A673 (cell line): ENCODE measurements around the gene VOPP1.

Source experiments
- EZH2 ChIP-seq: fragments of 200-600 bp; sonication (generic); IDR thresholded peaks from 2 replicates; pipeline ENCODE4 v1.6.1; 2017; ENCODE audit warnings: borderline replicate concordance, low read depth, mild to moderate bottlenecking, mixed read lengths, antibody characterized with exemption, low read length; ENCODE audit not compliant: poor library complexity, severe bottlenecking
- TF ChIP-seq, protein P1 (sequence below): fragments of 300-800, 200-600 bp; sonication (generic); conservative IDR thresholded peaks from 2 replicates; pipeline ENCODE4 v1.5.1; 2017; ENCODE audit warnings: low read depth, mild to moderate bottlenecking, antibody characterized with exemption, low read length, moderate library complexity, mixed read lengths

DNA sequence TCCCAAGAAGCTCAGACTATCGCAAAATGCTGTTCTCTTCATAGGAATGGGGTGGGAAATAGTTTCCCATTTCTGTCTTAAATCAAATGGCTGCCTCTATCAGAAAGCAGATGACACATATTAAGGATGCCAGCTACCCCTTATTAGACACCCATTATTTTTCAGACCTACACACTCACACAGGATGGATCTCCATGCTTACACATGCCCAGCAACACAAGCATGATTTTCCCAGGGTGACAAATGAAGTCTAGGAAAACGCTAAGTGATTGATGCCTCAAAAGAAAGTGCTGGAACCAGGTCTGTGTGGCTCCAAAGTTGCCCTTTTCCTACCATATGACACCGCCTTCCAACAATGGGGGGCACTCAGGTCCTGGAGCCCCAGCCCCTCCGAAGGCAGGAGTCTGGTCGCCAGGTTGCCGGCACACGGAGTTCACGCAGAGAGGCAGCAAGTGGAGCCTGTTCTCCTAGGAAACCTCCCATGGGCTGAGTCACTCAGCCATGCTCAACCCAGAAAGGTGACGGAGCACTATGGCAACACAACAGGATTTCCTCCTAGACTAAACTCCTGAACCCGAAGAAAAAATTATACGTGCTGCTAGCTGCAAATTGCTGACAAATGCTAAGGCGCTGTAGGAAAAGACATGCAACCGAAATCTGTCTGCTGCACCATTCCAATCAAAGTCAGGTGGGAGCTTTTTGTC lies 19.8 kb downstream of the VOPP1 start:
- TF ChIP-seq, protein P1, sequence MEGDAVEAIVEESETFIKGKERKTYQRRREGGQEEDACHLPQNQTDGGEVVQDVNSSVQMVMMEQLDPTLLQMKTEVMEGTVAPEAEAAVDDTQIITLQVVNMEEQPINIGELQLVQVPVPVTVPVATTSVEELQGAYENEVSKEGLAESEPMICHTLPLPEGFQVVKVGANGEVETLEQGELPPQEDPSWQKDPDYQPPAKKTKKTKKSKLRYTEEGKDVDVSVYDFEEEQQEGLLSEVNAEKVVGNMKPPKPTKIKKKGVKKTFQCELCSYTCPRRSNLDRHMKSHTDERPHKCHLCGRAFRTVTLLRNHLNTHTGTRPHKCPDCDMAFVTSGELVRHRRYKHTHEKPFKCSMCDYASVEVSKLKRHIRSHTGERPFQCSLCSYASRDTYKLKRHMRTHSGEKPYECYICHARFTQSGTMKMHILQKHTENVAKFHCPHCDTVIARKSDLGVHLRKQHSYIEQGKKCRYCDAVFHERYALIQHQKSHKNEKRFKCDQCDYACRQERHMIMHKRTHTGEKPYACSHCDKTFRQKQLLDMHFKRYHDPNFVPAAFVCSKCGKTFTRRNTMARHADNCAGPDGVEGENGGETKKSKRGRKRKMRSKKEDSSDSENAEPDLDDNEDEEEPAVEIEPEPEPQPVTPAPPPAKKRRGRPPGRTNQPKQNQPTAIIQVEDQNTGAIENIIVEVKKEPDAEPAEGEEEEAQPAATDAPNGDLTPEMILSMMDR = no peak
- no peak for TF ChIP-seq EZH2
